IMR-90 (cell line): Measurements from ENCODE around the gene SMG5. TPM values are rescaled to one million over a fixed set of nuclear protein-coding genes. Genes with fewer than 3 reads are reported as not detected.

Experiments used
- ATAC-seq: fragments of 200-7000 bp; cut with Tn5 transposase; 2 replicates; pipeline ENCODE4 v1.9.1; 2020; ENCODE audit warnings: low read depth, mild to moderate bottlenecking, moderate library complexity
- Bru-seq: library from RNA; stranded (reverse); fragments of 400-500 nt; gene quantifications from one replicate; lab custom pipeline; 2021; lab: Mats Ljungman, UMichigan
- BruChase-seq, 2 experiments: library from RNA; stranded (reverse); fragments of 400-500 nt; gene quantifications; one replicate each; lab custom pipeline; 2021; lab: Mats Ljungman, UMichigan
- BruUV-seq: library from RNA; stranded (reverse); fragments of 400-500 nt; replicated peaks from 2 replicates; lab custom pipeline; 2021; lab: Mats Ljungman, UMichigan
- CTCF ChIA-PET: fragments of 300-600 bp; formaldehyde crosslinking; extraction: SDS; loops from one replicate; lab custom pipeline; 2021; ENCODE audit warnings: antibody characterized with exemption; lab: Yijun Ruan, JAX
- POLR2A ChIA-PET: fragments of 300-600 bp; sonication (Branson Sonifier 250); formaldehyde crosslinking; loops from one replicate; lab custom pipeline; 2022; ENCODE audit warnings: antibody characterized with exemption; ENCODE audit not compliant: unreplicated experiment; lab: Charles Lee
- DNase-seq: peaks from one replicate; pipeline ENCODE4 v3.0.0; 2013
- H2AFZ ChIP-seq: replicated peaks from 2 replicates; pipeline ENCODE3; 2013; ENCODE audit warnings: low read length, mild to moderate bottlenecking; ENCODE audit not compliant: poor library complexity
- H2AK5ac ChIP-seq: 2 replicates; pipeline ENCODE4 v1.6.1; 2013; ENCODE audit warnings: low read depth, low read length, inconsistent platforms
- H2AK9ac ChIP-seq: replicated peaks from 2 replicates; pipeline ENCODE3; 2013; ENCODE audit warnings: mild to moderate bottlenecking, low read depth, low read length, moderate library complexity; ENCODE audit not compliant: poor library complexity
- H2BK120ac ChIP-seq: 2 replicates; pipeline ENCODE4 v1.6.1; 2013; ENCODE audit warnings: low read depth, low read length, inconsistent platforms
- H2BK15ac ChIP-seq: 3 replicates; pipeline ENCODE4 v1.6.1; 2013; ENCODE audit warnings: low read depth, low read length, inconsistent platforms
- H2BK20ac ChIP-seq: 2 replicates; pipeline ENCODE4 v1.6.1; 2013; ENCODE audit warnings: low read depth, mild to moderate bottlenecking, inconsistent platforms, low read length, moderate library complexity
- H2BK5ac ChIP-seq: 2 replicates; pipeline ENCODE4 v1.6.1; 2013; ENCODE audit warnings: mild to moderate bottlenecking, low read depth, low read length, inconsistent platforms; ENCODE audit not compliant: poor library complexity, severe bottlenecking
- H3K14ac ChIP-seq: replicated peaks from 2 replicates; pipeline ENCODE4 v1.6.1; 2013; ENCODE audit warnings: low read depth, low read length, inconsistent platforms
- H3K18ac ChIP-seq: 2 replicates; pipeline ENCODE4 v1.6.1; 2013; ENCODE audit warnings: low read depth, low read length, control low read depth
- H3K23ac ChIP-seq: 2 replicates; pipeline ENCODE4 v1.6.1; 2013; ENCODE audit warnings: low read depth, low read length, inconsistent platforms
- H3K27ac ChIP-seq: 2 replicates; pipeline ENCODE4 v1.5.1; 2013; ENCODE audit warnings: mild to moderate bottlenecking, control low read depth, low read length; ENCODE audit not compliant: insufficient read depth
- H3K27me3 ChIP-seq: 2 replicates; pipeline ENCODE4 v1.6.1; 2013; ENCODE audit warnings: low read length; ENCODE audit not compliant: control insufficient read depth, insufficient read depth
- H3K36me3 ChIP-seq: 2 replicates; pipeline ENCODE4 v1.6.1; 2013; ENCODE audit warnings: low read length, mixed read lengths; ENCODE audit not compliant: control insufficient read depth, insufficient read depth
- H3K4ac ChIP-seq: 2 replicates; pipeline ENCODE4 v1.6.1; 2013; ENCODE audit warnings: low read depth, low read length, inconsistent platforms
- H3K4me1 ChIP-seq: 2 replicates; pipeline ENCODE4 v1.6.1; 2013; ENCODE audit warnings: low read length, mixed read lengths; ENCODE audit not compliant: control insufficient read depth, insufficient read depth
- H3K4me2 ChIP-seq: 2 replicates; pipeline ENCODE4 v1.6.1; 2013; ENCODE audit warnings: low read depth, mild to moderate bottlenecking, control low read depth, low read length, moderate library complexity
- H3K4me3 ChIP-seq: 2 replicates; pipeline ENCODE4 v1.5.1; 2013; ENCODE audit warnings: low read depth, mild to moderate bottlenecking, control low read depth, low read length, moderate library complexity; ENCODE audit not compliant: insufficient read depth
- H3K56ac ChIP-seq: 2 replicates; pipeline ENCODE4 v1.6.1; 2013; ENCODE audit warnings: low read length, inconsistent platforms; ENCODE audit not compliant: insufficient read depth; ENCODE audit errors: extremely low read depth
- H3K79me1 ChIP-seq, 2 experiments: 2 replicates each; pipeline ENCODE4 v1.6.1; 2013; ENCODE audit warnings: low read length in 2 of 2, inconsistent platforms in 1 of 2, low read depth in 1 of 2
- H3K9ac ChIP-seq: 2 replicates; pipeline ENCODE4 v1.6.1; 2013; ENCODE audit warnings: low read depth, low read length, control low read depth
- H3K9me1 ChIP-seq: 2 replicates; pipeline ENCODE4 v1.6.1; 2013; ENCODE audit warnings: low read length, inconsistent platforms; ENCODE audit not compliant: insufficient read depth
- H3K9me3 ChIP-seq: 2 replicates; pipeline ENCODE4 v1.6.1; 2013; ENCODE audit warnings: low read length; ENCODE audit not compliant: control insufficient read depth, insufficient read depth
- H4K20me1 ChIP-seq: 2 replicates; pipeline ENCODE4 v1.6.1; 2013; ENCODE audit warnings: low read length, inconsistent platforms; ENCODE audit not compliant: insufficient read depth
- H4K5ac ChIP-seq: 2 replicates; pipeline ENCODE4 v1.6.1; 2013; ENCODE audit warnings: mild to moderate bottlenecking, low read depth, low read length, control low read depth
- H4K8ac ChIP-seq, 2 experiments: 2 replicates each; pipeline ENCODE4 v1.6.1; 2013; ENCODE audit warnings: low read depth in 2 of 2, low read length in 2 of 2, control low read depth in 1 of 2, inconsistent platforms in 1 of 2
- H4K91ac ChIP-seq: 2 replicates; pipeline ENCODE4 v1.6.1; 2013; ENCODE audit warnings: low read depth, low read length, inconsistent platforms; ENCODE audit not compliant: insufficient read depth
- BHLHE40 ChIP-seq: fragments of 150-350 bp; IDR thresholded peaks from 2 replicates; pipeline ENCODE4 v1.6.1; 2016; ENCODE audit warnings: mild to moderate bottlenecking, low read depth, low read length
- CEBPB ChIP-seq: IDR thresholded peaks from 2 replicates; pipeline ENCODE4 v1.6.1; 2012; ENCODE audit warnings: low read depth, low read length, improper control_type of control experiment
- CHD1 ChIP-seq: IDR thresholded peaks from 2 replicates; pipeline ENCODE4 v1.6.1; 2012; ENCODE audit warnings: low read depth, low read length, improper control_type of control experiment
- ELK1 ChIP-seq: fragments of 150-350 bp; IDR thresholded peaks from 2 replicates; pipeline ENCODE4 v1.6.1; 2016; ENCODE audit warnings: low read depth, mild to moderate bottlenecking, low read length, moderate library complexity, borderline replicate concordance
- MAFK ChIP-seq: IDR thresholded peaks from 2 replicates; pipeline ENCODE4 v1.6.1; 2012; ENCODE audit warnings: low read depth, low read length, improper control_type of control experiment
- MAZ ChIP-seq: IDR thresholded peaks from 2 replicates; pipeline ENCODE4 v1.6.1; 2012; ENCODE audit warnings: low read depth, mild to moderate bottlenecking, low read length, improper control_type of control experiment, moderate library complexity, borderline replicate concordance
- MXI1 ChIP-seq: IDR thresholded peaks from 2 replicates; pipeline ENCODE4 v1.6.1; 2012; ENCODE audit warnings: low read depth, mild to moderate bottlenecking, low read length, moderate library complexity, borderline replicate concordance
- POLR2A ChIP-seq: IDR thresholded peaks from 2 replicates; pipeline ENCODE4 v1.6.1; 2012; ENCODE audit warnings: mild to moderate bottlenecking, low read depth, low read length
- RAD21 ChIP-seq: IDR thresholded peaks from 2 replicates; pipeline ENCODE4 v1.6.1; 2012; ENCODE audit warnings: low read length, improper control_type of control experiment
- RCOR1 ChIP-seq: IDR thresholded peaks from 2 replicates; pipeline ENCODE4 v1.6.1; 2012; ENCODE audit warnings: mild to moderate bottlenecking, low read length, improper control_type of control experiment; ENCODE audit not compliant: insufficient replicate concordance
- RFX5 ChIP-seq: IDR thresholded peaks from 2 replicates; pipeline ENCODE4 v1.8.0; 2012; ENCODE audit warnings: low read depth, mild to moderate bottlenecking, low read length, moderate library complexity
- SMC3 ChIP-seq: fragments of 150-350 bp; IDR thresholded peaks from 2 replicates; pipeline ENCODE4 v1.6.1; 2016; ENCODE audit warnings: low read depth, mild to moderate bottlenecking, antibody characterized with exemption, low read length, moderate library complexity
- USF2 ChIP-seq: fragments of 150-350 bp; IDR thresholded peaks from 2 replicates; pipeline ENCODE4 v1.6.1; 2017; ENCODE audit warnings: mild to moderate bottlenecking, antibody characterized with exemption, low read length, low read depth
- WGBS, 2 experiments: methylation state at CpG; one replicate each; pipeline versions ENCODE4 v1.1.5 to v1.1.7; 2013; ENCODE audit warnings: missing lambda C conversion rate in 2 of 2; ENCODE audit not compliant: insufficient read length in 1 of 2; ENCODE audit errors: extremely low coverage in 2 of 2; 5-methylcytosine and 5-hydroxymethylcytosine counted together
- dilution Hi-C: fragments of 300-500 bp; cut with HindIII; formaldehyde crosslinking; loops from one replicate; pipeline ENCODE4 v1.14.3; 2018; ENCODE audit warnings: low sequenced_read_pairs; ENCODE audit not compliant: unreplicated experiment
- in situ Hi-C: fragments of 300-500 bp; cut with MboI; formaldehyde crosslinking; loops from 3 replicates; pipeline ENCODE4 v1.14.3; 2019; ENCODE audit warnings: low sequenced_read_pairs, inconsistent platforms, mixed read lengths
- intact Hi-C: fragments of 100-400 bp; cut with micrococcal nuclease; formaldehyde crosslinking; loops from 2 replicates; pipeline ENCODE4 v1.10.0; 2022
- long read RNA-seq: library from polyadenylated mRNA; unstranded; transcript quantifications from one replicate; pipeline ENCODE4 v2.0.0, GENCODE V29; 2021; ENCODE audit not compliant: unreplicated experiment
- polyA plus RNA-seq, 3 experiments: library from polyadenylated mRNA; depleted of rRNA; stranded (reverse); fragments of >200 nt; gene quantifications; 2 replicates each; pipeline ENCODE4 v1.2.3, GENCODE V29; 2012; ENCODE audit warnings: low replicate concordance in 1 of 3
- total RNA-seq: library from RNA; depleted of rRNA; stranded (reverse); fragments of >200 nt; gene quantifications from 2 replicates; pipeline ENCODE4 v1.2.3, GENCODE V29; 2012; rRNA removed

The SMG5 gene
- total RNA-seq (33.9 and 37.3 TPM in 2 replicates), polyA plus RNA-seq (2012; rRNA removed) (33.3 and 34.7 TPM in 2 replicates), Bru-seq, nascent RNA (percentile 80 among the genes with signal in this experiment), BruChase-seq, experiment 1, labeled RNA remaining after a 6-hour chase (percentile 89 among the genes with signal in this experiment), BruChase-seq, experiment 2, labeled RNA remaining after a 2-hour chase (percentile 82 among the genes with signal in this experiment)
- 22.0 and 23.5 TPM in 2 replicates for polyA plus RNA-seq (2012; cell fraction: cytosol; rRNA removed)
- 75.0 and 118 TPM in 2 replicates for polyA plus RNA-seq (2012; cell fraction: nucleus; rRNA removed; ENCODE audit: low replicate concordance)
- long read RNA-seq, full-length matches to known transcripts: 9 of 50 reads
- long read RNA-seq, partial matches to known transcripts: 19 of 50 reads
- long read RNA-seq, other reads (novel, unspliced or antisense): 22 of 50 reads

- in situ Hi-C loops (no loop called here), intact Hi-C loops (no loop called here), dilution Hi-C loops (no loop called here)
- Histone ChIP-seq H3K27me3 (no peaks in the 10 kb centered on the region), H3K4ac (peak within 1 kb of the TSS; percentile 95), H3K56ac (peak within 1 kb of the TSS; percentile 79), H3K9me1 (peaks cover 7% of the 10 kb centered on the region), H2BK15ac (peak within 1 kb of the TSS; percentile 22; the same call in 2 of the 3 replicates), H2AFZ (peak within 1 kb of the TSS; percentile 92), H3K27ac (peak within 1 kb of the TSS; percentile 78), H4K5ac (peak within 1 kb of the TSS; percentile 74), H3K79me1 (peaks cover 45 to 66% of the 10 kb centered on the region in 2 experiments; a peak in 3 of 4 replicates), H3K9me3 (no peaks in the 10 kb centered on the region), H4K8ac (peak within 1 kb of the TSS; percentile 72 to 99), H2AK5ac (peak within 1 kb of the TSS; percentile 76), H4K20me1 (peaks cover 32% of the 10 kb centered on the region), H3K4me2 (peak within 1 kb of the TSS; percentile 90), H3K4me3 (peak within 1 kb of the TSS; percentile 67), H2BK20ac (no peak within 1 kb of the TSS), H2AK9ac (peak within 1 kb of the TSS; percentile 92), H2BK120ac (peak within 1 kb of the TSS; percentile 67), H3K9ac (peak within 1 kb of the TSS; percentile 86), H3K4me1 (peaks cover 9% of the 10 kb centered on the region), H3K36me3 (peaks cover 14% of the 10 kb centered on the region), H3K23ac (peak within 1 kb of the TSS; percentile 97), H2BK5ac (peak within 1 kb of the TSS; percentile 67), H3K18ac (peak within 1 kb of the TSS; percentile 35; the same call in 1 of the 2 replicates), H4K91ac (peak within 1 kb of the TSS; percentile 85), H3K14ac (peak within 1 kb of the TSS; percentile 99)
- 0% methylated on average over 32 of the region's 50 CpGs; no CpG with 5 or more reads in 1 of the 2 experiments for WGBS, 2 experiments
- CTCF ChIA-PET: no interaction called here
- POLR2A ChIA-PET: interaction anchor here (0.6 to 1.7 kb wide), 3 partner anchors 13 to 70 kb away, joined by 4 to 8 read pairs (median 4); partner anchors contain the start of genes GLMP and PMF1
- no TSS peak for BruUV-seq
- DNase-seq (peak; percentile 99), ATAC-seq (peak; percentile 97)
- TF ChIP-seq BHLHE40: no peak
- TF ChIP-seq POLR2A: peak; percentile 97
- no peak for TF ChIP-seq ELK1
- peak; percentile 39; the same call in 1 of the 2 replicates for TF ChIP-seq MAZ
- TF ChIP-seq RFX5: no peak
- TF ChIP-seq USF2: no peak
- TF ChIP-seq CEBPB: no peak
- no peak for TF ChIP-seq MAFK
- no peak for TF ChIP-seq RAD21
- TF ChIP-seq MXI1: peak; percentile 82
- TF ChIP-seq CHD1: no peak
- TF ChIP-seq SMC3: no peak
- no peak for TF ChIP-seq RCOR1
Observed at GRCh38 chr1:156282479-156283222, at the start of gene SMG5. TSS of gene SMG5 (minus strand) at chr1:156282825. CDS start at chr1:156282680, 145 bp downstream.
